ENCODE results near the gene ASF1A.

Gene ASF1A

DNA sequence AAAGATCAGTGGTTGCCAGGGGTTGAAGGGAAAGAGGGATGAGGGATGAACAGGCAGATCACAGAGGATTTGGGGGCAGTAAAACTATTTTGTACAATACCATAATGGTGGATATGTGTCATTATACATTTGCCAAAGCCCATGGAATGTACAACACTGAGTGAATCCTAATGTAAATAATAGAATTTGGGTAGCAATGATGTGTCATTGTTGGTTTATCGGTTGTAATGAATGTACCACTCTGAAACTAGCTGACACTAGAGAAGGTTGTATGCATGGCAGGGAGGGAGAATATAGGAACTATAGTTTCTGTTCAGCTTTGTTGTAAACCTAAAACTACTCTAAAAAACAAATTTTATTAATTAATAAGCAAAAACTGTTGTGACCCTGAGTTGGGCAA, 17.8 kb upstream of the ASF1A start:
- no peak for TF ChIP-seq CTCF (IDR thresholded peaks at IDR 0.05; ENCODE audit: control insufficient read depth, insufficient read depth, low read depth, low read length, missing control alignments)
- DNase-seq (ENCODE audit: low read depth) = no peak
- no peak overlapping the region for H3K4me3 ChIP-seq (ENCODE audit: control insufficient read depth, low read depth, low read length)

DNA sequence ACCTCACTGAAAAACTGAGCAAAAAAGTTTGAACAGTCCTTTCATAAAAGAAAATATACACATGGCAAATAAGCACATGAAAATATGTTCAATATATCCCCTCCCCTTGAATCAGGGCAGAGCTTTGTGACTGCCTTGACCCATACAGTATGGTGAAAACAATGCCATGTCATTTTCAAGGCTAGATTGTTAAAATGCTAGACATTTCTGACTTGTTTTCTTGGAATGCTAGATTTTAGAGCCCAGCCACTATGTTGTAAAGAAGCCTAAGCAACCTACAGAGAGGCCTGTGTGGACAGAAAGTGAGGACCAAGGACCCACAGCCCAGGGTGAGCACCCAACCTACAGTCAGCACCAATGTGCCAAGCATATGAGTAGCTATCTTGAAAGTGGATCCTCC, 17.1 kb upstream of the ASF1A start:
- no peak for DNase-seq (ENCODE audit: low read depth)
- H3K4me3 ChIP-seq (ENCODE audit: control insufficient read depth, low read depth, low read length) = no peak overlapping the region
- TF ChIP-seq CTCF (IDR thresholded peaks at IDR 0.05; ENCODE audit: control insufficient read depth, insufficient read depth, low read depth, low read length, missing control alignments) = no peak

DNA sequence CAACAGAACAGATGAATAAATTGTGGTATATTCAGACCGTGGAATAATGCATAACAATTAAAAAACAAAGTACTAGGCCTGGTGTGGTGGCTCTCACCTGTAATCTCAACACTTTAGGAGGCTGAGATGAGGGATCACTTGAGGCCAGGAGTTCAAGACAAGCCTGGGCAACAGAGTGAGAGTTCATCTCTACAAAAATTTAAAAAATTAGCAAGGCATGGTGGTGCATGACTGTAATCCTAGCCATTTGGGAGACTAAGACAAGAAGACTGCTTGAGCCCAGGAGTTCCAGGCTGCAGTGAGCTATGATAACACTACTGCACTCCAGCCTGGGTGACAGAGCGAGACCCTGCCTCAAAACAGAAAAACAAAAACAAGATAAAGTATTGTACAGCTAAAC, 16.1 kb upstream of the ASF1A start:
- no peak for DNase-seq (ENCODE audit: low read depth)
- no peak for TF ChIP-seq CTCF (IDR thresholded peaks at IDR 0.05; ENCODE audit: control insufficient read depth, insufficient read depth, low read depth, low read length, missing control alignments)
- no peak overlapping the region for H3K4me3 ChIP-seq (ENCODE audit: control insufficient read depth, low read depth, low read length)

- no peak overlapping the region for H3K4me3 ChIP-seq (ENCODE audit: control insufficient read depth, low read depth, low read length)
- DNase-seq (ENCODE audit: low read depth) = no peak
- TF ChIP-seq CTCF (IDR thresholded peaks at IDR 0.05; ENCODE audit: control insufficient read depth, insufficient read depth, low read depth, low read length, missing control alignments) = no peak
Measured at GRCh38 chr6:118881440-118882313, 12.3 kb upstream of the ASF1A start.

- DNase-seq (ENCODE audit: low read depth) = no peak
- no peak overlapping the region for H3K4me3 ChIP-seq (ENCODE audit: control insufficient read depth, low read depth, low read length)
- TF ChIP-seq CTCF (IDR thresholded peaks at IDR 0.05; ENCODE audit: control insufficient read depth, insufficient read depth, low read depth, low read length, missing control alignments) = no peak
Measured at GRCh38 chr6:118882314-118882905, 11.5 kb upstream of the ASF1A start.

DNA sequence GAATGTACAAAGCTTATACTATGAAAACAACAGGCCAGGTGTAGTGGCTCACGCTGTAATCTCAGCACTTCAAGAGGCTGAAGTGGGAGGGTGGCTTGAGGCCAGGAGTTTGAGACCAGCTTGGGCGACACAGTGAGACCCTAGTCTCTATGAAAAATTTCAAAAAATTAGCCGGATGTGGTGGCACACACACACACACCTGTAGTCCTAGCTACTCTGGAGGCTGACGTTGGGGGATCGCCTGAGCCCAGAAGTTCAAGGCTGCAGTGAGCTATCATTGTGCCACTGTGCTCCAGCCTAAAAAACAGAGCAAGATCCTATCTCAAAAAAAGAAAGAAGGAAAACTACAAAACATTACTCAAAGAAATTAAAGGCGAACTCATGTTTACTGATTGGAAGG, 7.3 kb upstream of the ASF1A start:
- H3K4me3 ChIP-seq (ENCODE audit: control insufficient read depth, low read depth, low read length) = no peak overlapping the region
- no peak for DNase-seq (ENCODE audit: low read depth)

More for the DNA sequence above, 7.3 kb upstream of the ASF1A start:
- no peak for TF ChIP-seq CTCF (IDR thresholded peaks at IDR 0.05; ENCODE audit: control insufficient read depth, insufficient read depth, low read depth, low read length, missing control alignments)

Data from AG09309 (cell line).